Measurements from ENCODE around the gene HOXB2. TPM values are rescaled to one million over a fixed set of nuclear protein-coding genes. Genes with fewer than 3 reads are reported as not detected.

Gene HOXB2
- polyA plus RNA-seq, 1 donor from 2014 or later: not detected

- Histone ChIP-seq H3F3A (ENCODE audit: insufficient read depth, low read length, poor library complexity, severe bottlenecking) (no peaks in the 10 kb centered on the region), H3K36me3 (ENCODE audit: insufficient read depth, low read length) (no peaks in the 10 kb centered on the region), H3K4me3 (ENCODE audit: low read length) (no peak overlapping the region), H3K4me2 (ENCODE audit: low read length) (no peak overlapping the region), H3K9ac (ENCODE audit: low read length) (no peak overlapping the region), H3K9me2 (ENCODE audit: insufficient read depth, low read length) (no peaks in the 10 kb centered on the region), H2AFZ (ENCODE audit: low read depth, low read length) (no peak overlapping the region), H3K27ac (ENCODE audit: low read length) (no peak overlapping the region), H4K20me1 (ENCODE audit: insufficient read depth) (no peaks in the 10 kb centered on the region), H3K27me3 (ENCODE audit: insufficient read depth, low read depth, low read length) (peaks cover 98% of the 10 kb centered on the region), H3K9me3 (ENCODE audit: low read length) (no peaks in the 10 kb centered on the region), H3K79me2 (replicated peaks; ENCODE audit: insufficient read depth, low read length) (no peaks in the 10 kb centered on the region)
- TF ChIP-seq CTCF (IDR thresholded peaks at IDR 0.05; ENCODE audit: poor library complexity, severe bottlenecking) (no peak), EZH2 (IDR thresholded peaks at IDR 0.05; ENCODE audit: borderline replicate concordance, insufficient read depth, low read length, poor library complexity, severe bottlenecking) (no peak), POLR2AphosphoS5 (IDR thresholded peaks at IDR 0.05) (no peak), REST (IDR thresholded peaks at IDR 0.05; ENCODE audit: borderline replicate concordance) (no peak), RAD21 (conservative IDR thresholded peaks at IDR 0.05) (no peak), TAF1 (IDR thresholded peaks at IDR 0.05; ENCODE audit: low read depth) (no peak), EP300 (conservative IDR thresholded peaks at IDR 0.05; ENCODE audit: poor library complexity, severe bottlenecking) (no peak), SMC3 (conservative IDR thresholded peaks at IDR 0.05; ENCODE audit: poor library complexity) (no peak), MXI1 (conservative IDR thresholded peaks at IDR 0.05; ENCODE audit: poor library complexity, severe bottlenecking) (no peak)
These were observed 30.2 kb upstream of the HOXB2 start for GRCh38 chr17:48575066-48575582.

GRCh38 chr17:48574505-48575065 is 29.7 kb upstream of the HOXB2 start:
- H3K27ac ChIP-seq (ENCODE audit: low read length): no peak overlapping the region
- no peak for TF ChIP-seq MXI1 (conservative IDR thresholded peaks at IDR 0.05; ENCODE audit: poor library complexity, severe bottlenecking)
- no peak for TF ChIP-seq POLR2AphosphoS5 (IDR thresholded peaks at IDR 0.05)
- no peak for TF ChIP-seq CTCF (IDR thresholded peaks at IDR 0.05; ENCODE audit: poor library complexity, severe bottlenecking)
- no peak for TF ChIP-seq SMC3 (conservative IDR thresholded peaks at IDR 0.05; ENCODE audit: poor library complexity)
- TF ChIP-seq EZH2 (IDR thresholded peaks at IDR 0.05; ENCODE audit: borderline replicate concordance, insufficient read depth, low read length, poor library complexity, severe bottlenecking): no peak
- no peak for TF ChIP-seq REST (IDR thresholded peaks at IDR 0.05; ENCODE audit: borderline replicate concordance)
- TF ChIP-seq TAF1 (IDR thresholded peaks at IDR 0.05; ENCODE audit: low read depth): no peak
- TF ChIP-seq EP300 (conservative IDR thresholded peaks at IDR 0.05; ENCODE audit: poor library complexity, severe bottlenecking): no peak
- no peak for TF ChIP-seq RAD21 (conservative IDR thresholded peaks at IDR 0.05)
- no peak overlapping the region for H2AFZ ChIP-seq (ENCODE audit: low read depth, low read length)
- H3K36me3 ChIP-seq (ENCODE audit: insufficient read depth, low read length): no peaks in the 10 kb centered on the region
- no peaks in the 10 kb centered on the region for H3F3A ChIP-seq (ENCODE audit: insufficient read depth, low read length, poor library complexity, severe bottlenecking)
- H4K20me1 ChIP-seq (ENCODE audit: insufficient read depth): no peaks in the 10 kb centered on the region
- no peaks in the 10 kb centered on the region for H3K9me3 ChIP-seq (ENCODE audit: low read length)
- no peaks in the 10 kb centered on the region for H3K79me2 ChIP-seq (replicated peaks; ENCODE audit: insufficient read depth, low read length)
- H3K4me2 ChIP-seq (ENCODE audit: low read length): no peak overlapping the region
- no peaks in the 10 kb centered on the region for H3K9me2 ChIP-seq (ENCODE audit: insufficient read depth, low read length)
- H3K27me3 ChIP-seq (ENCODE audit: insufficient read depth, low read depth, low read length): peaks cover 98% of the 10 kb centered on the region
- no peak overlapping the region for H3K9ac ChIP-seq (ENCODE audit: low read length)
- no peak overlapping the region for H3K4me3 ChIP-seq (ENCODE audit: low read length)
